Immature natural killer cell (primary cell): ENCODE data around the gene NAT9. TPM values are rescaled to one million over a fixed set of nuclear protein-coding genes. Genes with fewer than 3 reads are reported as not detected.

Experiments
- DNase-seq, 3 donors: peaks; one replicate each; pipeline ENCODE4 v3.0.0; 2022; ENCODE audit warnings: mixed read lengths in 1 of 3
- H3K27ac Mint-ChIP-seq, 6 donors: one replicate each; pipeline ENCODE4 v1.8.0; 2020; ENCODE audit warnings: mixed read lengths in 6 of 6, mild to moderate bottlenecking in 5 of 6, inconsistent platforms in 4 of 6, moderate library complexity in 3 of 6
- H3K27me3 Mint-ChIP-seq, 3 donors: one replicate each; pipeline ENCODE4 v1.8.0; 2020 to 2021; ENCODE audit warnings: low read depth in 3 of 3, mild to moderate bottlenecking in 3 of 3, mixed read lengths in 3 of 3, moderate library complexity in 3 of 3, inconsistent platforms in 1 of 3
- H3K36me3 Mint-ChIP-seq, 3 donors: one replicate each; pipeline ENCODE4 v1.8.0; 2020; ENCODE audit warnings: mixed read lengths in 3 of 3, inconsistent platforms in 2 of 3, mild to moderate bottlenecking in 2 of 3
- H3K4me1 Mint-ChIP-seq, 2 donors: one replicate each; pipeline ENCODE4 v1.8.0; 2020; ENCODE audit warnings: inconsistent platforms in 2 of 2, mild to moderate bottlenecking in 2 of 2, mixed read lengths in 2 of 2, moderate library complexity in 1 of 2
- H3K4me3 Mint-ChIP-seq, 5 donors: one replicate each; pipeline ENCODE4 v1.8.0; 2020; ENCODE audit warnings: mild to moderate bottlenecking in 5 of 5, mixed read lengths in 5 of 5, inconsistent platforms in 3 of 5, moderate library complexity in 3 of 5
- H3K9me3 Mint-ChIP-seq, 6 donors: one replicate each; pipeline ENCODE4 v1.8.0; 2020; ENCODE audit warnings: mild to moderate bottlenecking in 6 of 6, mixed read lengths in 6 of 6, inconsistent platforms in 4 of 6, moderate library complexity in 3 of 6
- polyA plus RNA-seq, 3 donors: library from polyadenylated mRNA; unstranded; fragments of 300-500 nt; fragmentation: Illumina TruSeq; gene quantifications; one replicate each; pipeline ENCODE4 v1.2.3, GENCODE V29; 2021

The NAT9 gene
- polyA plus RNA-seq, 3 donors from 2014 or later, result 4.3 to 11.2 (median 6.3) TPM

DNA sequence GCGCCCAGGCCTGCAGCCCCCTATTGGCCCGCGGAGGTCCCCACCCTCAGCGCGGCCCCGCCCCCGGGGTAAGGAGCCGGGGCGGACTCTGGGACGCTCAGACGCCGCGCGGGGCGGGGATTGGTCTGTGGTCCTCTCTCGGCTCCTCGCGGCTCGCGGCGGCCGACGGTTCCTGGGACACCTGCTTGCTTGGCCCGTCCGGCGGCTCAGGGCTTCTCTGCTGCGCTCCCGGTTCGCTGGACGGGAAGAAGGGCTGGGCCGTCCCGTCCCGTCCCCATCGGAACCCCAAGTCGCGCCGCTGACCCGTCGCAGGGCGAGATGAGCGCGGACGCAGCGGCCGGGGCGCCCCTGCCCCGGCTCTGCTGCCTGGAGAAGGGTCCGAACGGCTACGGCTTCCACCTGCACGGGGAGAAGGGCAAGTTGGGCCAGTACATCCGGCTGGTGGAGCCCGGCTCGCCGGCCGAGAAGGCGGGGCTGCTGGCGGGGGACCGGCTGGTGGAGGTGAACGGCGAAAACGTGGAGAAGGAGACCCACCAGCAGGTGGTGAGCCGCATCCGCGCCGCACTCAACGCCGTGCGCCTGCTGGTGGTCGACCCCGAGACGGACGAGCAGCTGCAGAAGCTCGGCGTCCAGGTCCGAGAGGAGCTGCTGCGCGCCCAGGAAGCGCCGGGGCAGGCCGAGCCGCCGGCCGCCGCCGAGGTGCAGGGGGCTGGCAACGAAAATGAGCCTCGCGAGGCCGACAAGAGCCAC, 27.4 kb downstream of the NAT9 start, which contains the start of gene NHERF1:
TSS of gene NHERF1 (plus strand) at position 100 of the 750 bp plus-strand sequence. CDS start at position 319, 219 bp downstream.
- H3K4me3 Mint-ChIP-seq, result peak within 1 kb of the TSS; percentile 95 to 99 (median 97)

DNA sequence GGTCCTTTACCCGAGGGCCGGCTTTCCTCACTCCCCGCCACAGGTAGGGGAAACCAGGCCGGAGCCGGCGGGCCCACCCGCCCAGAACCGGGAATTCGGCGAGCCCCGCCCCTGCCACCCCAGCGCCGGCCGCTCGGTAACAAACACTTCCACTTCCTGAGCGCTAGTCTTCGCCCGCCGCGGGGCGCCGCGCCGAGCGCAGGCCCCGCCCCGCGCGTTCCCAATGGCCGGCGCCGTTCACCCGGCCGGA, 27.9 kb downstream of the NAT9 start:
- peak overlapping the region in 4 of 5 donors; percentile 61 to 97 (median 73) for H3K4me3 Mint-ChIP-seq
- peaks cover 5 to 17% (median 11%) of the 10 kb centered on the region in 3 donors for H3K27me3 Mint-ChIP-seq
- DNase-seq, result no peak
- H3K4me1 Mint-ChIP-seq, result peaks cover 68 to 70% of the 10 kb centered on the region in 2 donors
- H3K27ac Mint-ChIP-seq, result peak overlapping the region in 4 of 6 donors; percentile 60 to 81 (median 72)
- H3K9me3 Mint-ChIP-seq, result peaks cover 0 to 2% (median 0%) of the 10 kb centered on the region in 6 donors
- H3K36me3 Mint-ChIP-seq, result peaks cover 14 to 38% (median 22%) of the 10 kb centered on the region in 3 donors

More for the DNA sequence above, 27.4 kb downstream of the NAT9 start, which contains the start of gene NHERF1:
- Mint-ChIP-seq H3K36me3 (peaks cover 14 to 36% (median 19%) of the 10 kb centered on the region in 3 donors), H3K27ac (peak within 1 kb of the TSS; percentile 87 to 96 (median 92)), H3K27me3 (peaks cover 5 to 17% (median 14%) of the 10 kb centered on the region in 3 donors), H3K4me1 (peaks cover 68 to 70% of the 10 kb centered on the region in 2 donors), H3K9me3 (peaks cover 0 to 2% (median 0%) of the 10 kb centered on the region in 6 donors)
- DNase-seq, result peak; percentile 96

DNA sequence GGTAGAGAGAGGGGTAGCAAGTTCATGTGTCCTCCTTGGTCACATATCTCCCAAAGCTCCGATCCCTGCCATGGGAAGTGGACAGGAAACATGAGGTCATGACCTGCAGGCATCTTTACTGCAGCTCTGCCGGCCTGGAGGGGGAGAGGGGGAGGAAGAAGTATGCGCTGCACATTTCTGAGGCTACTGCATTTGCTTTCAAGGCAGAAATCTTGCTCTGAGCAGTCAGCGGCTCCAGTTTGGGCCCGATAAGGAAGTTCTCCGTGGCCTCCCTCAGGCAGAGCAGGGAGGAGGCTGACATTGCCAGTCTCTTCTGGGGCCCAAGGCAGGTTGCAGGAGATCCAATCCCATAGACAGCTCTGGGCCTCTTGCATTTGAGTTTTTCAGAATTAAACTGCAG, 29.2 kb downstream of the NAT9 start:
- H3K36me3 Mint-ChIP-seq, result peaks cover 12 to 30% (median 17%) of the 10 kb centered on the region in 3 donors
- no peak for DNase-seq
- H3K27ac Mint-ChIP-seq, result peak overlapping the region; percentile 38 to 81 (median 70)
- peaks cover 0 to 2% (median 0%) of the 10 kb centered on the region in 6 donors for H3K9me3 Mint-ChIP-seq
- peak overlapping the region; percentile 34 to 97 (median 61) for H3K4me3 Mint-ChIP-seq
- H3K4me1 Mint-ChIP-seq, result peaks cover 68 to 70% of the 10 kb centered on the region in 2 donors
- peaks cover 2 to 17% (median 14%) of the 10 kb centered on the region in 3 donors for H3K27me3 Mint-ChIP-seq

DNA sequence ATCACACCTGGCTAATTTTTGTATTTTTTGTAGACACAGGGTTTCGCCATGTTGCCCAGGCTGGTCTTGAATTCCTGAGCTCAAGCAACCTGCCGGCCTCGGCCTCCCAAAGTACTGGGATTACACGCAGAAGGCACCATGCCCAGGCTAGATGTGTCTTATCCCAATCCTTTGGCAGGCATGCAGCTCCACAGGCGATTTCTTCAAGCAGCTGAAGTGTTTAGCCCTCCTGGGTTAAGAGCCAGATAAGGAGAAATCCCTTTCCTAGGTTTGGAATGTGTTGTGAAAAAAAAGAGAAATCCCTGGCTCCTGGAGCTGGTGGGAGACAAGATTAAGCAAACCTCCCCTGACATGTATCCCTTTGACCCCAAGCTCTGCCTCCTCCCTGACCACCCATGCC, 29.8 kb downstream of the NAT9 start:
- no peak for DNase-seq
- H3K27ac Mint-ChIP-seq, result peak overlapping the region; percentile 38 to 81 (median 70)
- H3K4me1 Mint-ChIP-seq, result peaks cover 68 to 70% of the 10 kb centered on the region in 2 donors
- H3K9me3 Mint-ChIP-seq, result peaks cover 0 to 2% (median 0%) of the 10 kb centered on the region in 6 donors
- H3K36me3 Mint-ChIP-seq, result peaks cover 12 to 28% (median 20%) of the 10 kb centered on the region in 3 donors
- H3K4me3 Mint-ChIP-seq, result peak overlapping the region; percentile 28 to 97 (median 61)
- peaks cover 2 to 15% (median 13%) of the 10 kb centered on the region in 3 donors for H3K27me3 Mint-ChIP-seq

DNA sequence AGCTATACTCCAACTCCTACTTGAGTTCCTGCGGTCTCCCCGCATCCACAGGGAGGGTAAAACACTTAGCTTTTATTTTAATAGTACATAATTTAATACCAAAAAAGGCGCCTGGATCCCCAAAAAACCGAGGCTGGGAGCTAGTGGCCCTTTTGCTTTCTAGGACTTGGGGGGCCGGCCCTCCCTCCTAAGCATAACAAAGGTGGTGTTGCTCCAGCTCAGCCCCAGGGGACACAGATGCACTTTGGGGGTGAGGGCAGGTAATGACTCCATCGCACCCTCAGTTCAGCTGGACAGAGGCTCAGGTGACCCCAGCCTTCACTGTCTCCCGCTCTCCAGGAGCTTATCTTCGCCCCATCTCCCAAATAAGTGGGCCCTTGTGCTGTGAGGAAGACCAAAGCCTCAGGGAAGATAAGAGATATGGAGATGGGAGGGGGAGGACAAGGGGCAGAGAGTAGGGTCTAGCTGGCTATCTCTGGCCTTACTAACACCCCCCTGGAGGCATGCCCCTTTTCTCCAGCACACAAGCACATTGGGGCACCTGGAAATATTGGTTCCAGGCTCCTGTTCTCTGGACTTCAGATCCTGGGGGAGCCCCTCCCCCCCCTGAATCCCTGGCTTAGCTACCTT, 30.5 kb downstream of the NAT9 start:
- Mint-ChIP-seq H3K27ac (no peak overlapping the region), H3K4me3 (peak overlapping the region in 2 of 5 donors; percentile 21 to 29), H3K4me1 (peaks cover 68 to 70% of the 10 kb centered on the region in 2 donors), H3K36me3 (peaks cover 12 to 21% (median 16%) of the 10 kb centered on the region in 3 donors), H3K9me3 (peaks cover 0 to 2% (median 0%) of the 10 kb centered on the region in 6 donors), H3K27me3 (peaks cover 2 to 13% (median 7%) of the 10 kb centered on the region in 3 donors)
- DNase-seq, result no peak

DNA sequence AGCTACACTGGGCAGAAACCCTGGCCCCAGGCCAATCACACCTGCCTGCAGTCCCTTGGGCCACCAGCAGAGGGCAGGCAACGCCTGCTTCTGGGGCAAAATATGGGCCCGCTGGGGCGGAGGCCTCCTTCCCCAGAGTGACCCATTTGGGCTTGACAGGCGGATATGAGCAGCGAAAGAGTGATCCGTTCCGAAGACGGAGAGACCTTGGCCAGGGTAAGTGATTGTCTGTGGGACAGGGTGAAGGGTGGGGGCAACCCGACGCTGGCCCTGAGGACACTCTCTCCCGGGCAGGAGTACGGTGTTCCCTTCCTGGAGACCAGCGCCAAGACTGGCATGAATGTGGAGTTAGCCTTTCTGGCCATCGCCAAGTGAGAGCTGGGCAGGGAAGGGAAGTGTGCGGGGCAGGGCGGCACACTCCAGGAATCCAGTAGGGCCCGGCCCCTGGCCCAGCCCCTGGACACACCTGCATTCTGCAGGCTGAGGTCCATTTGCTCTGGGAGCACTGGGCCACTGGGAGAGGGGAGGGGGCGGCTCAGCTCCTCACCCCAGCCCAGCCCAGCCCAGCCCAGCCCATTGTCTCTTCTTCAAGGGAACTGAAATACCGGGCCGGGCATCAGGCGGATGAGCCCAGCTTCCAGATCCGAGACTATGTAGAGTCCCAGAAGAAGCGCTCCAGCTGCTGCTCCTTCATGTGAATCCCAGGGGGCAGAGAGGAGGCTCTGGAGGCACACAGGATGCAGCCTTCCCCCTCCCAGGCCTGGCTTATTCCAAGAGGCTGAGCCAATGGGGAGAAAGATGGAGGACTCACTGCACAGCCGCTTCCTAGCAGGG, 31.2 kb downstream of the NAT9 start:
- Mint-ChIP-seq H3K9me3 (peaks cover 0 to 2% (median 0%) of the 10 kb centered on the region in 6 donors), H3K4me3 (peak overlapping the region; percentile 61 to 99 (median 84)), H3K36me3 (peaks cover 11 to 18% (median 12%) of the 10 kb centered on the region in 3 donors), H3K27me3 (peaks cover 0 to 9% (median 9%) of the 10 kb centered on the region in 3 donors), H3K4me1 (peaks cover 71% of the 10 kb centered on the region in 2 donors), H3K27ac (peak overlapping the region; percentile 69 to 96 (median 89))
- DNase-seq, result peak; percentile 86 to 88 (median 87)

DNA sequence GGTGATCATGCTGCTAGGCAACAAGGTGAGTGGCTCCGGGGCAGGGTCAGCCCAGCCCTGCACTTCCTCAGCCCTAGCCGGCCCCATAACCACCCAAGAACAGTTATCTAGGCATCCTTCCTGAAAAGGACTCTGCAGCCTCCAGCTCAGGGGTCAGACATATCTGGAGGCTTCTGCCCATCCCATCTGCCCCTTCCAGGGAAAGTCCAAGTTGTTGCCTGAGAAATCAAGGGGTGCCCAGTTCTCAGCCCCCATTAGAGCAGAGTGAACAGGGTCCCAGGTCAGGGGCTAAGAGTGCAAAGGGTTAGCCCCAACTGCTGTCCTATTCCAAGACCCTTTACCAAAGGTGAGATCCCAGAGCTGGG, 31.8 kb downstream of the NAT9 start:
- Mint-ChIP-seq H3K36me3 (peaks cover 8 to 13% (median 8%) of the 10 kb centered on the region in 3 donors), H3K4me1 (peaks cover 73 to 74% of the 10 kb centered on the region in 2 donors)

DNA sequence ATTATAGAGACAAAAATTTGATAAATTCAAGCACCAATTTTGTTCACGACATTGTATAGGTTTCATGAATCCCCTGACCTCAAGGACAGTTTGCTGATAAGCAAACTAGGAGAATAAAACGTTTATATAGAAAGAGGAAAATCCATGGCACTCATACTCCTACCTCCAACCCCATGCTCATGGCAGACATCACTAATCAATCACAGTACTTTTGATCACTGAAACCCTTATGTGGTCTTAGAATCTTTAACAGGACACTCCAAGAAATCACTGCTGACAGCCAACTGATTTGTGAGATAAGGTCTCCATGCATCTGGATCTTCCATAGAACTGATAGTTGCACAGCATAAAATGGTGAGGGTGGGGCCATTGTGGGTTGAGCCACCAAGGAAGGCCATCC, 32.4 kb downstream of the NAT9 start:
- Mint-ChIP-seq H3K36me3 (peaks cover 8 to 13% (median 8%) of the 10 kb centered on the region in 3 donors), H3K9me3 (peaks cover 0 to 1% (median 0%) of the 10 kb centered on the region in 6 donors), H3K4me3 (peak overlapping the region; percentile 82 to 99 (median 84)), H3K27me3 (peaks cover 6 to 8% (median 7%) of the 10 kb centered on the region in 3 donors), H3K4me1 (peaks cover 78 to 80% of the 10 kb centered on the region in 2 donors), H3K27ac (peak overlapping the region; percentile 85 to 96 (median 89))
- DNase-seq, result no peak

More for the DNA sequence above, 31.8 kb downstream of the NAT9 start:
- DNase-seq, result no peak
- Mint-ChIP-seq H3K9me3 (peaks cover 0 to 1% (median 0%) of the 10 kb centered on the region in 6 donors), H3K27ac (peak overlapping the region; percentile 69 to 96 (median 89)), H3K27me3 (peaks cover 1 to 7% (median 4%) of the 10 kb centered on the region in 3 donors), H3K4me3 (peak overlapping the region; percentile 61 to 99 (median 84))

DNA sequence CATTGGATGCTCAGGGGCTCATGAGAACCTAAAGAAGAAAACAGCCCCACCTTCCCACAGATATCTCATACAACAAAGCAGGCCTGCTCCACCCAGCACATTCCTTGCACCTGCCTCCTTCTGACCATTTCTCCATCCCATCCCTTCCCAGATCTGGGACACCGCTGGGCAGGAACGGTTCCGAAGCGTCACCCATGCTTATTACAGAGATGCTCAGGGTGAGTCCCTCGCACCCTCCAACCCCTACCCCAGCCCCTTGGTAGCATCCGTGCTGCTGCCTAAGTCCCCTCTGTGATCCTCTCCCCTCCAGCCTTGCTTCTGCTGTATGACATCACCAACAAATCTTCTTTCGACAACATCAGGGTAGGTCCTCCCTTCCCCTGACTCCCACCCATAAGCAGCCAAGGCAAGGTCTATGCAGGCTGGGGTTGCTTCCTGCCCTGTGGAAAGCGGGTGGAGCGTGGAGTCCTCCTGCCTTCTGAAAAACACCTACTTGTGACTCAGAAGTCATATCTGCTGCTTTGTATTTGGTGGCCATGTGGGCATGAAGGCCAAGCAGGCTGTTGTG, 33.1 kb downstream of the NAT9 start:
- Mint-ChIP-seq H3K27me3 (peaks cover 6 to 11% (median 10%) of the 10 kb centered on the region in 3 donors), H3K36me3 (peaks cover 8 to 13% (median 8%) of the 10 kb centered on the region in 3 donors), H3K4me1 (peaks cover 85 to 87% of the 10 kb centered on the region in 2 donors), H3K27ac (peak overlapping the region; percentile 85 to 96 (median 92)), H3K4me3 (peak overlapping the region; percentile 82 to 99 (median 84)), H3K9me3 (peaks cover 0 to 1% (median 0%) of the 10 kb centered on the region in 6 donors)
- DNase-seq, result no peak

DNA sequence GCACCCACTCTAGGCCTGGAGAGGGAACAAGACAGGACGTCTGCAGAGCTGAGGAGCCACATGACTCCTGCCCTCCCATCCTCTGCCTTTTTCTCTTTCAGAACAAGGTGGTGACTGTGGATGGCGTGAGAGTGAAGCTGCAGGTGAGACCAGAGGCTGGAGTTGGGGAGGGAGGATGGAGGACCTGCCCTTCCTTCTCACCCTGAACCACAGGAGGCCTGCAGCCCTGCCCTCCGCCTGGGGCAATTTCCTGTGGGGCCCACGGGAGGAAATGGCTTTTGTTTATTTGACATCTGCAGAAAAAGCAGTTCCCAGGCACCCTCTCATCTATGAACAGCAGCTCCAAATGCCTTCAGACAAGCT, 34.0 kb downstream of the NAT9 start:
- Mint-ChIP-seq H3K4me3 (peak overlapping the region; percentile 82 to 99 (median 84)), H3K4me1 (peaks cover 81 to 86% of the 10 kb centered on the region in 2 donors), H3K27me3 (peaks cover 9 to 15% (median 11%) of the 10 kb centered on the region in 3 donors), H3K9me3 (peaks cover 0 to 1% (median 0%) of the 10 kb centered on the region in 6 donors), H3K36me3 (peaks cover 8 to 13% (median 8%) of the 10 kb centered on the region in 3 donors), H3K27ac (peak overlapping the region; percentile 85 to 96 (median 92))
- peak; percentile 75 to 78 (median 76) for DNase-seq

DNA sequence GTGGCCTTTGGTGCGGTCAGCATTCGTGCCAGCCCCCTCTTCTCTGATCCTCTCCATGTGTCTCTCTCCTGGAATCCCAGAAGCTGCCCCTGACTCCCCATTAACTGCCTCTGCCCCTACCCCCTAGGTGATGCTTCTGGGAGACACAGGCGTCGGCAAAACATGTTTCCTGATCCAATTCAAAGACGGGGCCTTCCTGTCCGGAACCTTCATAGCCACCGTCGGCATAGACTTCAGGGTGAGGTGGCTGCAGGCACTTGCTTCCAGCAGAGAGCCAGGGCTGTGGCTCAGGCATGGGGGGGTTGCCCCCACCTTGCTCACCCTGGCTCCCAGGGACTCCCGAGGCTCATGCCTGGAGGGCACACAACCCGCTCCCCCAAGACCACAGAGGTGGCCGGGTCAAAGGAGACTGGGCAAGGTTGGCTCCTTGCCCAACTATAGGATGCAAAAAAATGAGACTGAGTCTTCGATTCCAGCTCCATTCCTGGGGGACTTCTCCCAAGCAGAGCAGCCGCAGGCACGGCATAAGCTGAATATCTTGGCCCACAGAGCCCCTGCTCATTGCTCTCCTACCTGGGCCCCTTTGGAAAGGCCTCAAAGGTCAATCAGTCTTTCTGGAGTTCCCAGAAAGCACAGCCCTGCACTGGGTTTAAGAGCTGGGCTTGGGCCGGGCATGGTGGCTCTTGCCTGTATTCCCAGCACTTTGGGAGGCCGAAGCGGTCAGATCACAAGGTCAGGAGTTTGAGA, 35.3 kb downstream of the NAT9 start:
- Mint-ChIP-seq H3K27ac (peak overlapping the region; percentile 88 to 96 (median 92)), H3K27me3 (peaks cover 9 to 13% (median 11%) of the 10 kb centered on the region in 3 donors), H3K4me3 (peak overlapping the region; percentile 82 to 99 (median 90)), H3K9me3 (peaks cover 0 to 1% (median 0%) of the 10 kb centered on the region in 6 donors), H3K36me3 (peaks cover 8 to 13% (median 8%) of the 10 kb centered on the region in 3 donors), H3K4me1 (peaks cover 77 to 84% of the 10 kb centered on the region in 2 donors)
- no peak for DNase-seq

DNA sequence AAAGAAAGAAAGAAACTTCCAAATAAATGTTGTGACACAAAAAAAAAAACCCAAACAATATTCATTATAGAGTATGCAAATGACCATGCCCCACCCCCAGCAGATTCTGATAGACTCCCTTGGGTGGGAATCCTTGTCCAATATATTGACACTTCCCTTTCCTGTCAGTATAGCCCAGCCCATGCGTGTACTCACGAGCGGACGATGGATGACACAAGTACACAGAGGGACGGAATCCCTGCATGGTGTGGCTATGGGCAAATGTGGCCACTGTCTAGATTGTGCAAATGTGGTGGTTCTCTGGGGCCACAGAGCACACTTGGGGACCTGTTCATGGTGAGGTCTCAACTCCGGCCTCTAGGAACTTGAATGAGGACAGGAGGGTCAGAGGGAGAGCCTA, 36.0 kb downstream of the NAT9 start:
- Mint-ChIP-seq H3K4me1 (peaks cover 80 to 84% of the 10 kb centered on the region in 2 donors), H3K9me3 (peaks cover 0 to 1% (median 0%) of the 10 kb centered on the region in 6 donors), H3K27ac (peak overlapping the region; percentile 44 to 94 (median 82)), H3K4me3 (peak overlapping the region; percentile 82 to 99 (median 90)), H3K36me3 (peaks cover 8 to 13% (median 8%) of the 10 kb centered on the region in 3 donors), H3K27me3 (peaks cover 9 to 13% (median 11%) of the 10 kb centered on the region in 3 donors)
- DNase-seq, result no peak
